Ureter (tissue), 1 donor: Measurements from ENCODE around the gene TMEM100. TPM values are rescaled to one million over a fixed set of nuclear protein-coding genes. Genes with fewer than 3 reads are reported as not detected.
"Not testable (repeated sequence)": the region's sequence is repeated elsewhere in the genome, so short reads cannot be mapped to it uniquely, and the experiment has no call there.

Experiments used
- DNase-seq: peaks from one replicate; pipeline ENCODE4 v3.0.0-alpha.2; 2020; ENCODE audit warnings: low spot score
- total RNA-seq: library from RNA; stranded (reverse); gene quantifications from one replicate; pipeline ENCODE4 v1.2.4, GENCODE V29; 2023
- donor health status: DM: yes; HTN: yes; CAD: no.

Gene TMEM100
- total RNA-seq, 1 donor from 2014 or later, result 8.4 TPM

- DNase-seq, result no peak
Observed at GRCh38 chr17:55687037-55687436, 35.6 kb downstream of the TMEM100 start.

- DNase-seq, result no peak
Observed at GRCh38 chr17:55683550-55684315, 38.9 kb downstream of the TMEM100 start.

GRCh38 chr17:55681342-55681700 is 41.3 kb downstream of the TMEM100 start:
- no peak for DNase-seq

- no peak for DNase-seq
Observed at GRCh38 chr17:55680686-55681341, 41.9 kb downstream of the TMEM100 start.

- no peak for DNase-seq
Observed at GRCh38 chr17:55677446-55677845, 45.2 kb downstream of the TMEM100 start.

- DNase-seq, result no peak
Observed at GRCh38 chr17:55676274-55676673, 46.4 kb downstream of the TMEM100 start.

- no peak for DNase-seq
Observed at GRCh38 chr17:55673743-55674506, 48.7 kb downstream of the TMEM100 start.

- DNase-seq, result no peak
Observed at GRCh38 chr17:55672585-55673501, 49.8 kb downstream of the TMEM100 start.

- not testable (repeated sequence) for DNase-seq
Observed at GRCh38 chr17:55672010-55672409, 50.7 kb downstream of the TMEM100 start.

Other genes starting within 250 kb of the TMEM100 start
- not detected for gene SMIM36, start 211.4 kb downstream of the TMEM100 start, total RNA-seq
- 33.9 TPM for gene PCTP, start 28.2 kb upstream of the TMEM100 start, total RNA-seq